Erythroblast (primary cell): ENCODE data around the gene SMO.

Experiments used
- GATA1 ChIP-seq: IDR thresholded peaks from 2 replicates; pipeline ENCODE4 v1.6.1; 2011; ENCODE audit warnings: low read depth, mild to moderate bottlenecking, control low read depth, low read length, moderate library complexity
- POLR2A ChIP-seq: IDR thresholded peaks from 2 replicates; pipeline ENCODE4 v1.6.1; 2011; ENCODE audit warnings: mild to moderate bottlenecking, low read length

DNA sequence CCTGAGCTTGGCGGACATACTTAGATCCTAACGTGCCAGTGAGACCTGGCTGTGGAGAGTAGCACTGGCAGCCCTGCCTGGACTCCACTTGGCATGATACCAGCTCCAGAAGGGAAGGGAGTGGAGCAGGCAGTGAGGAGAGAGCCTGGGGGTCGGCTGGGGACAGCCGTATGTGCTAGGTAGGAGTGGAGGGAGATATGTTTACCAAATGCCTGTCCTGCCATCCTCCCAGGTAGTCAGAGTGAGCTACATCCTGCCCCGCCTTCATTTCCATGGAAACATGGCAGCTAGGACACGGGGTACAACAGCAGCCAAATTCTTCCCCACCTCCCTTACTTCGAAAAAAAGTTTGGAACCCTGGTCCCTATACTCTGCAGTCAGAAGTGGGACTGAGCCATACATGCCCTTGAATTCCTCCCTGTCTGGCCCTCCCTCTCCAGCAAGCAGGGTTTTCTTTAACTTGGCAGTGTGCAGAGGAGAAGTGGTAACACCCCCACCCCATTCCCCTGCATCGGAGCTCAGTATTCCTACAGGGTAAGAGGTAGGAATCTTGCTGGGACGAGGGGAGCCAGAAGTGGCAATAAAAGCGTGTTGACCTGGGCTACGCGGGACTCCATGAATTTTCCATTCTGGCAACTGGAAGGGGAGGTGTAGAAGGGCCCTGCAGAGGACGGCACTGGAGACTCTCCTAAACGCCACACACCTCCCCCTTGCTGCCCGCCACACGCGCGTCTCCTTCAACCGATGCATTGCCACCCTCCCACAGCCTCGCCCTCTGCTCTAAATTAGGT, 20.0 kb upstream of the SMO start:
- TF ChIP-seq POLR2A (no peak), GATA1 (no peak)
